ENCODE results near the gene HCN4. TPM values are rescaled to one million over a fixed set of nuclear protein-coding genes. Genes with fewer than 3 reads are reported as not detected.

Gene HCN4
- total RNA-seq, 4 donors from 2014 or later = 0.17 TPM; not detected in 3

- H3K4me3 ChIP-seq = no peak overlapping the region
- H3K36me3 ChIP-seq = no peaks in the 10 kb centered on the region
- no peaks in the 10 kb centered on the region for H3K9me3 ChIP-seq
- H3K27me3 ChIP-seq = peaks cover 0 to 43% (median 0%) of the 10 kb centered on the region in 4 donors
- no peak for DNase-seq (ENCODE audit: extremely low spot score)
- no peak for TF ChIP-seq POLR2A (IDR thresholded peaks at IDR 0.05; ENCODE audit: low read depth)
- no peak for TF ChIP-seq EP300 (IDR thresholded peaks at IDR 0.05)
- TF ChIP-seq CTCF (IDR thresholded peaks at IDR 0.05) = no peak
- no peak for TF ChIP-seq POLR2AphosphoS5 (IDR thresholded peaks at IDR 0.05)
- intact Hi-C loops (cut with DNase I) = no loop called here
- H3K27ac ChIP-seq (replicated peaks in 1 of 4) = no peak overlapping the region
- WGBS = 64% methylated on average over 6 of the region's 7 CpGs
- peaks cover 0 to 5% (median 0%) of the 10 kb centered on the region in 4 donors for H3K4me1 ChIP-seq
These were observed 22.5 kb upstream of the HCN4 start for GRCh38 chr15:73391128-73391872.

GRCh38 chr15:73389971-73390544, 21.3 kb upstream of the HCN4 start:
- TF ChIP-seq CTCF (IDR thresholded peaks at IDR 0.05) (no peak), POLR2AphosphoS5 (IDR thresholded peaks at IDR 0.05) (no peak), POLR2A (IDR thresholded peaks at IDR 0.05; ENCODE audit: low read depth) (no peak), EP300 (IDR thresholded peaks at IDR 0.05) (no peak)
- Histone ChIP-seq H3K4me3 (no peak overlapping the region), H3K27me3 (peaks cover 0 to 55% (median 0%) of the 10 kb centered on the region in 4 donors), H3K27ac (replicated peaks in 1 of 4) (no peak overlapping the region), H3K36me3 (no peaks in the 10 kb centered on the region), H3K9me3 (no peaks in the 10 kb centered on the region), H3K4me1 (peaks cover 0 to 5% (median 0%) of the 10 kb centered on the region in 4 donors)
- DNase-seq (ENCODE audit: extremely low spot score) = no peak
- 89% methylated on average over 2 of the region's 2 CpGs for WGBS
- intact Hi-C loops (cut with DNase I) = no loop called here

GRCh38 chr15:73389539-73389938, 20.8 kb upstream of the HCN4 start:
- H3K4me1 ChIP-seq = peaks cover 0 to 5% (median 0%) of the 10 kb centered on the region in 4 donors
- no peak overlapping the region for H3K4me3 ChIP-seq
- TF ChIP-seq CTCF (IDR thresholded peaks at IDR 0.05) (no peak), POLR2AphosphoS5 (IDR thresholded peaks at IDR 0.05) (no peak), EP300 (IDR thresholded peaks at IDR 0.05) (no peak), POLR2A (IDR thresholded peaks at IDR 0.05; ENCODE audit: low read depth) (no peak)
- H3K36me3 ChIP-seq = no peaks in the 10 kb centered on the region
- H3K9me3 ChIP-seq = no peaks in the 10 kb centered on the region
- 83% methylated on average over 1 of the region's 2 CpGs for WGBS
- H3K27me3 ChIP-seq = peaks cover 0 to 57% (median 0%) of the 10 kb centered on the region in 4 donors
- no peak for DNase-seq (ENCODE audit: extremely low spot score)
- no peak overlapping the region for H3K27ac ChIP-seq (replicated peaks in 1 of 4)
- intact Hi-C loops (cut with DNase I) = no loop called here

GRCh38 chr15:73388256-73388781, 19.6 kb upstream of the HCN4 start:
- TF ChIP-seq POLR2AphosphoS5 (IDR thresholded peaks at IDR 0.05) = no peak
- TF ChIP-seq EP300 (IDR thresholded peaks at IDR 0.05) = no peak
- no peak for TF ChIP-seq CTCF (IDR thresholded peaks at IDR 0.05)
- no peak for TF ChIP-seq POLR2A (IDR thresholded peaks at IDR 0.05; ENCODE audit: low read depth)

More at GRCh38 chr15:73388256-73388781, 19.6 kb upstream of the HCN4 start:
- DNase-seq (ENCODE audit: extremely low spot score) = no peak
- H3K4me1 ChIP-seq = no peaks in the 10 kb centered on the region
- H3K36me3 ChIP-seq = no peaks in the 10 kb centered on the region
- H3K4me3 ChIP-seq = no peak overlapping the region
- H3K9me3 ChIP-seq = peaks cover 0 to 4% (median 3%) of the 10 kb centered on the region in 4 donors
- intact Hi-C loops (cut with DNase I) = no loop called here
- peaks cover 0 to 47% (median 0%) of the 10 kb centered on the region in 4 donors for H3K27me3 ChIP-seq
- no peak overlapping the region for H3K27ac ChIP-seq (replicated peaks in 1 of 4)
- WGBS = 54% methylated on average over 7 of the region's 7 CpGs

All from esophagus muscularis mucosa (tissue), 4 donors.